Superior temporal gyrus (tissue), 1 donor: ENCODE data around the gene MLC1.

Source experiments
- DNase-seq: peaks from one replicate; pipeline ENCODE4 v3.0.0-alpha.2; 2016; ENCODE audit errors: extremely low spot score

MLC1 gene

DNA sequence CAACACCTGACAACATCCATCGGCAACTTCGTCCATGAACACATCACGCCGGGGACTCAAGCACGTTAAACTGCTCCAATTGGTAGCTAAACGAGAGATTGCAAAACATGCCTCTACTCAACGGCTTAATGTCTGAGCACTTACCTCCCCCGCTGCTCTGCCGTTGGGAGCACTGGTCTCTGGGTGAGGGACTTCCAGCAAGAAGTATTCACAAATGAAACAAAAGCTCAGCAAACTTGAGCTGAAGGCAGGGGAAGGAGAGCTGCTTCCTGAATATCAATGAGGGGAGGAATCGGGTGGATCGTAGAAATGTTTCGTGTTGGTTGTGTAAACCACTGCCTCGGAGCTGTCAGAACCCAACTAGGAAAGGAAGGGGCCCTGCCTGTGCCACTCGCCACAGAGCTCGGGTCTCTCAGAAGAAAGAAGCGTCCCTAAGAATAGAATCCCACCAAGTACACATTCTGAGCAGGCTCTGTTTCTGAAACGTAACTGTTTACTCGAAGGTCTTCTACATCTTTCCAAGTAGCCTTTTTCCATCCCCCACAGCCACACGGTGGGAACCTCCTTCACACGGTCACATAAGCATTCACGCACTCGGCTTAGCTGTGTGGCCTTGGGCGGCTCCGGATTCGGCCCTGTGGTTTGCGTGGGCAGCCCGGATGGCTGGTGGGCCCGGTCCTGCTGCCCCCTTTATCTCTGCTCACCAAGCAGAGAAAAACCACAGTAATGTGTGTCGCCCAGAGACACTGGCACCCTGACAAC is at the start of gene MLC1:
Gene MLC1 (minus strand): TSS at position 216 of the 762 bp plus-strand sequence. CDS start 524 bp downstream, outside the sequence.
- DNase-seq = peak; percentile 25

DNA sequence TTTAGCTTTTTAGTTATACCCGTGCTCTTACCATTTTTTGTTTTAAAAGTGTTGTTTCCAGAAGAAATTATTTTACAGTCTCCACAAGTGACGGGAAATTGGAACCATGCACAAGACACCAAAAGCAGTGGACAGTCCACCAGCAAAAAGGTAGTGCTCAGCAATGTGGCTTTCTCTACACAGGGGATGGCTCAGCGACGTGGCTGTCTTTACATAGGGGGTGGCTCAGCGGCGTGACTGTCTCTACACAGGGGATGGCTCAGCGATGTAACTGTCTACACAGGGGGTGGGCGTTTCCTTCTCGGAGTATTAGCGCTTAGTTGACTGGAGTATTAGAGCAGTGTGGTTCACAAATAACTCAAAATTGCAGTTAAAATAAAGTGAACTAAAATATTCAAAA is 49.3 kb upstream of the MLC1 start:
- DNase-seq = no peak

DNA sequence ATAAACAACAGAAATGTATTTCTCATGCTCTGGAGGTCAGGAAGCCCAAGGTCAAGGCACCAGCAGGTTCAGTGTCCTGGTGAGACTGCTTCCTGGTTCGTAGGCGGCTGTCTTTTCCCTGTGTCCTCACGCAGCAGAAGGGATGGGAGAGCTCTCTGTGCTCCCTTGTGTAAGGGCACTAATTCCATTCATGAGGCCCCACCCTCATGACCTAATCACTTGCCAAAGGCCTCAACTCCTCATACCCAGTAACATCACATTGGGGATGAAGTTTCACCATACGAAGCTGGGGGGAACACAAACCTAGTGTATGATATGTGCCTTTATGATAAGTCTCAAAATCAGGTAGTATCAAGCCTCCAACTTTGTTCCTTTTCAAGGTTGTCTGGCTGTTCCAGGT is 46.7 kb upstream of the MLC1 start:
- no peak for DNase-seq

DNA sequence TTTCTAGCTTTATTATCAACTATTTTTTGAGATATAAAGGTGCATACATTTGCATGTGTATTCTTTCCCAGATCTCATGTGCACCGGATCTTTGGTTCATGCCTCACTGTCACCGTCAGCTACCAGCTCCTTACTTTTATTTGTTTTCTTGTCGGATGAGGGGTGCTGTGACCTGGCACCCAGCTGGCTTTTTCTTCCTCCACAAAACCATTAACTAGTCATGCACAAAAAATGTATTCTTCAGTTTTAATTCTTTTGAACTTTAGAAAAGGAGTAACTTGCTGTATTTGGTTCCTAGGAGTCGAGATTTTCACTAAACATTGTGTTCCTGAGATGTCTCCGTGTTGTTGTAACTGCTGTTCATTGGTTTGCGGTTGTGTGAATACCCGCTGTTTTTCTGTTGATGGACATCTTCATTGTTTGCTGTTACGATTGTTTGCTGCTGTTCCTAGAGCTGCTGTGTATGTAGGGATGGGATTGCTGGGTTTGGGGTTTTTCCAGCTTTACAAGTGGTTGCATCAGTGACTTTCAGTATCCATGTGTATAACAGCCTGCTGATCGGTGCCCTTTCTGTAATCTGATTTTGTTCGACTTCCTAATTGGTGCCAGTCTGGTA is 44.0 kb upstream of the MLC1 start:
- DNase-seq = no peak

DNA sequence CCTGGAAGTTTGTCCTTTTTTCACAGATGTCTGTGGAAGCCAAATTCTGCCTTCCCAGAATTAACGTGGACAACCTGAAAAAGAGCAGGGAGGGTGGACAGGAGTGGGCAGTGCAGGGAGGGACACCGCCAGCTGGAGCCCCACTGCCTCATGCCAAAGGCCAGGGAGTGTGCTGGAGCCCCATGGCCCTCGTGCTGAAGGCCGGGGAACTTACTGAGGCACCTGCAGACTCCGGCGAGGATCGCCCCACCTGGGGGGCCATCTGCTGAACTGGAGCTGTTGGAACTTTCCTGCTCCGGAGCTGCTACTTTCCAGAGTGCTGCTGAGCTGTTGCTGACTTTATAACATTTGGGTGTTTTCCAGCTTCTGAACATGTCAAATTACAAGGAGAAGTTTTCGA is 39.8 kb upstream of the MLC1 start:
- DNase-seq = no peak

DNA sequence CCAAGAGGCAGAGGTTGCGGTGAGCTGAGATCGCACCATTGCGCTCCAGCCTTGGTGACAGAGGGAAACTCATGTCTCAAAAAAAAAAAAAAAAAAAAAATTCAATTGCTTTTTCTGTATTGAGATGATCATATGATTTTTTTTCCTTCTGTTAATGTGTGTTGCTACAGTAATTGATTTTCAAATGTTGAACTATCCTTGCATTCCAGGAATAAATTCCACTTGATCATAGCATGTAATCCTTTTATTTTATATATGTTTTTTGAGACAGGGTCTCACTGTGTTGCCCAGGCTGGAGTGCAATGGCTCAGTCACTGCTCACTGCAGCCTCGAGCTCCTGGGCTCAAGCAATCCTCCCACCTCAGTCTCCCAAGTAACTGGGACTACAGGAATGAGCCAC is 37.9 kb upstream of the MLC1 start:
- no peak for DNase-seq

DNA sequence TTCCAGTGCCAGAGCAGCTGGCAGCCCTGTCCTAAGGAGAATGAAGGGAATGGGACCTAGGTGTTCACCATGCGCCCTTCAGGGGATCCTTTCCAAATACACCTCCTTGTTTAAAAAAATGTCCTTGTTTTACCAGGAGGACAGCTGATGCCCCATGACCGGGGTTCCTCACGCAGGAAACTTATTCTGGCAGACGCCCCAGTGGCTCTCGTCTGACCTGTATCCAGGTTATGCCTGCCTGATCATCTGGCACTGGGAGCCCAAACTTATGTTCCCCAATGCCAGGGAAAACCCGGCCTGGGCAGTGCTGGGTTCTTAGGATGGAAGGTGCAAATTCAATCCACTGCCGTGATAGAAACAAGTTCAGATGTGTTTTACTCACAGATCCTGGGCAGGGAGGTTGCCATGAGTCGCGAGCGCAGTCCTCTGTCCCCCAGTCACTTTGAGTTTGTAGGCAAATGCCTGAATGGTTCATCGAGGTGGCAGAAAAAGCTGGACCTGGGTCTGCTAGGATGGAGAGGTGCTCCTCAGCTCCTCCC is 36.0 kb upstream of the MLC1 start:
- DNase-seq = no peak

DNA sequence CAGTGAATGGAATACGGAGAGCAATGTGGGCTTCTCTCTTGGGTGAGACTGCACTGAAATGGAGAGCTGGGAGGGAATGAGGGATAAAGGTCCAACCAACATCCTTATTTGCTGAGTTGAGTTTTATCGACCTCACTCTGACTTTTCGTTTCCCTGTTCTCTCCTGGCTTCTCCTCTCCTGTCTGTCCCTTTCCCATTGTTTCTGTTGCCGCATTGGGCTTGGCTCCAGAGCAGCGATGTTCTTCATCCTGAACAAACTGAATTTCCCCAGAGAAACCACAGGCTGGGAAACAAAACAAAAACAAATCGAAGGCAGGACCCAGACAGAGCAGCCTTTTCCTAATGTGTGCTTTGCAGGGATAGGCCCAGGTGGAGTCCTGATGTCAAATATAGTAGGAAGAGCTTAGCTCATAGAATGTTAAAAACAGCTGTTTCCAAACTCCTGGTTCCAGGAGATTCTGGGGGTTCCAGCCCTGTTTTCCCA is 34.6 kb upstream of the MLC1 start:
- DNase-seq = no peak

DNA sequence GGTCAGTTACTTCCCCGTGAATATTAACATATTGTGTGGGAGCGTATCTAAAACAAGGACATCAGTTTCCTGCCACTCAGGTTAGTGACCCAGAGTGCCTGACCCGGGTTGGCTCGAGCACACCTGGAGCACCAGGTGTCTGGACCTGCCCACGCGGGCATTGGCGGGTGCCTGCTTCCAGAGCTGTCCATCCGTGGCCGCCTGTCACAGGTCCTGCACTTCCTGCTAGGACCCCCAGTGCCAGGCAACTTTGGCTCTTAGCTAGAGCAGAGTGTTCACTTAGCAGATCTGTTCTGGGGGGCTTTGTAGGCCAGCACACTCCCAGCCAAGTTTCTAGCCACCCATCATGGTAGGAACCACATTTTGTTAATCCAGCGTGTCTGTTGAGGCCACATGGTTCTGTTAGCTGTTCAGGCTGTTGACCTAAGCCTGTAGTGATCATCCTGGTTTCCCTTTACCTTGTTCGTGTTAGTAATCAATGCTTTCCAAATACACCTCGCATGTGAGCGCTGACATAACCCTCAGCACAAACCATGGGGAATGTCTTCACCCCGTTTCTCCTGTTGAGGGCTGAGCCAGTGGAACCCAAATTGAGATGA is 34.0 kb upstream of the MLC1 start:
- DNase-seq = no peak

DNA sequence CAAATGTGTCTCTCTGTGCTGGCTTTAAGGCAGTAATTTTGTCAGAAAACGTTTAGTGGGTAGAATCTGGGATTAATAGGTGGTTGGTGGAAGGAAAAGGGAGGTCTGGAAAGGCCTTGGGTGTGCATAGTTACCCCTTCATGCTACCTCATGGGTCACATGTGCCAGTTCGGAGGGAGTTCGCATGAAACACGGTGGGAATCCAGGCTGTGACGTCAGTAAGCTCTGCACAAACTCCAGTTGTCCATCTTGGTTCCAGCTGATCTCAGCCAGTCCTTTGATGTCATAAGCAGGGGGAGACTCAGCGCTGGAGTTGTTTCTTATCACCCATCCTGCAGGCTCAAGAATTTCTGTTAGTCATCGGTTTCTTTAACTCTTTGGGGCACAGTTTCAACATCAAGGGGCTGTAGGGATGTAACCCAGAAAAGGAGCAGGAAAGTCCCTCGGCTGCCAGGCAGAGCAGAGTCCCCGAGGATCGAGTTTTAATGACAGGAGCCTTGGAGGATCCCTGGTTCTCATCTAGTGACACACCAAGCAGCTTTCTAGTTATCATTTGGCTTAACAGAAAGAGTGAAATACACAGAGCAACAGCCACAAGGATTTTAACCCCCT is 33.4 kb upstream of the MLC1 start:
- DNase-seq = no peak

DNA sequence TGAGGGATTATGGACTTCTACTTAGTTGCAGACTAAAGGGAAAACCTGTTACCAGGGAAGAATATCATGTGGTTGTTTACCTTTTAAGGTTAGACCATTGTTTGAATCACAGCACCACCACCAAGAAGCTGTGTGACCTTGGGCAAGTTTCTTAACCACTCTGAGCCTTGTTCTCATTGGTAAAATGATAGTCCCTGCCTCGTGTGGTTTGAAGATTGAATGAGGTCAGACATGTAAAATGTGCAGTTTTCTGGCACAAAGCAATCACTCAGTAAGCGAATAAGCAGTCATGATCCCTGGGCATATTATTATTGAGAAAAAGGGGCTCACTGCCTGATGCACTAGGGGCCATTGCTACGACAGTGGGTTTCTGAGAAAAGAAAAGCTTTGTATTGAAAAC is 32.9 kb upstream of the MLC1 start:
- DNase-seq = no peak

DNA sequence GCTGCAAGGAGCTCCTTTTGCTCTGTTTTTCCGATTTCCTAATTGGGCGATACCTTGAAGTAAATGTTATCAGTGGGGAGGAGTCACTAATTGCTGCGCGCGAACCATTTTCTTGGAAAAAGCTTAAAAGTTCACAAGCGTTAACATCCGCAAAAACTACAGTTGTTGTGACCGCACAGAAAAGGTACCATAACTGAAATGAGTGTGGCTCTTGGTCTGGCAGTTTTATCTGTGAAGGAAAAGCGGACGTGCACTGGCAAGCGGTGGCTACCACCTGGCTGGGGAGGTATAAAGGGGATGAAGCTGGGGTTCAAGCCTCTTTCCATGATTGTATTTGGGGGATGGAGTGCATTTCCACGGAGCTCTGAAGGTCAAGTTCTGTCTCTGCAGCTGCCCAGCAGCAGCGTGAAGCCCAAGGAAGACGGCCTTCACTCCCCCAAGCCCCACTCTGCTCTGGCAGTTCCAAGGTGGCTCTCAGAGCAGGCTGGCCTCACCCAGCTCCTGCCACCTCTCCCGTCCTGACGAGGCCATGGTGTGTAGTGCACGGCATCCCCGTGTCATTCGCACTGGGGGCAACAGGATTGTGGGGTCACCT is 32.0 kb upstream of the MLC1 start:
- DNase-seq = no peak

DNA sequence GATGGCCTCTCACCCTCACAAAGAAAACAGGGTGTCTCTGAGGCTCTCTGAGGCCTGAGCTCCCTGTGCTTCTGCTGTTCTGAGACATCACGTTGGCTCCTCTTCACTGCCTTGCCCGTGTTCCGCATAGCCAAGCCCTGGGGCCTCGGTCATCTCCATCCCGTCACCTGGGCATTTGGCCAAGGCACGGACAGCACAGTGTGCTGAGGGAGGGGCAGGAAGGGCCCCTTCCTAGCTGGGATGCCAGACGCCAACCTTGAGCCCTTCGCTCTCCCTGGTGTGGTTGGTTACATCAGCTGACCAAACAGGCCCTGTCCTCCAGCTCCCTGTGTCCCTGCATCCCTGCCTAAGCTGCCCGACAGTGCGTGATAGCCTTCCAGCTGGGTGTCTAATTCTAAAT is 30.5 kb upstream of the MLC1 start:
- DNase-seq = no peak

DNA sequence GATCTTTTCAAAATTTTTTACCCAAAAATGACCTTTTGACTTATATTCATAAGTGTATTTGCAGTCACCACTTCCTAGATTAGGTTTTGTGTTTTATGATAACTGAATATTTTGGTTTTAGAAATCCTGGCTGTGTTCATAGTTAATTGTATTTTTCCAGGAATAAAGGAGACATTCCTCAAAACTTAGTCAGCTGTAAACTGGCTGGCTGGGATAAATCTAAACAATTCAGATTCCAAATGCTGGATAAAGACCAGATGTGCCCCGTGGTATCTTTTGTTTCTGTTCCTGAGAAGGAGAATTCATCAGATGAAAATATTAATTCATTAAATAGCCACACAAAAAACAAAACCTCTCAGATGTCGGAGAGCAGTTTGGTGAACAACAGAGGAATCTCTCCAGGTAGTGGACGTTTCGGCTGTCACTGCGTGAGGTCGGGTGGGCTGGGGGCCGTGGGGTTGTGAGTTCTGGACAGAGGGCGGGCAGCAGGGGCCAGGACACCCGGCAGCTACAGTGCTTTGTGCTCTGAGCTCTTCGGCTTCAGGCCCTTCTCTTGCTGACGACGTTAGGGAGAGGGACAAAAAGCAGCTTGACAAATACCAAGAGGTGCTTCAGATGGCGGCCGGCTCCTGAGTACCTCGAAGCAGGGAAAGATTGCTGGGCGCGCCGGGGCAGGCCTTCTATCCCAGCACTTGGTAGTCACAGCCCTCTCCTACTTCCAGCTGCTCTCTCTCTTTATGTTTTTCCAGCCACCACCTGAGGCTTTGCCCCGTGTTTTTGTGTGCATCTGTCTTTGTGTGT is 29.2 kb upstream of the MLC1 start:
- DNase-seq = no peak

DNA sequence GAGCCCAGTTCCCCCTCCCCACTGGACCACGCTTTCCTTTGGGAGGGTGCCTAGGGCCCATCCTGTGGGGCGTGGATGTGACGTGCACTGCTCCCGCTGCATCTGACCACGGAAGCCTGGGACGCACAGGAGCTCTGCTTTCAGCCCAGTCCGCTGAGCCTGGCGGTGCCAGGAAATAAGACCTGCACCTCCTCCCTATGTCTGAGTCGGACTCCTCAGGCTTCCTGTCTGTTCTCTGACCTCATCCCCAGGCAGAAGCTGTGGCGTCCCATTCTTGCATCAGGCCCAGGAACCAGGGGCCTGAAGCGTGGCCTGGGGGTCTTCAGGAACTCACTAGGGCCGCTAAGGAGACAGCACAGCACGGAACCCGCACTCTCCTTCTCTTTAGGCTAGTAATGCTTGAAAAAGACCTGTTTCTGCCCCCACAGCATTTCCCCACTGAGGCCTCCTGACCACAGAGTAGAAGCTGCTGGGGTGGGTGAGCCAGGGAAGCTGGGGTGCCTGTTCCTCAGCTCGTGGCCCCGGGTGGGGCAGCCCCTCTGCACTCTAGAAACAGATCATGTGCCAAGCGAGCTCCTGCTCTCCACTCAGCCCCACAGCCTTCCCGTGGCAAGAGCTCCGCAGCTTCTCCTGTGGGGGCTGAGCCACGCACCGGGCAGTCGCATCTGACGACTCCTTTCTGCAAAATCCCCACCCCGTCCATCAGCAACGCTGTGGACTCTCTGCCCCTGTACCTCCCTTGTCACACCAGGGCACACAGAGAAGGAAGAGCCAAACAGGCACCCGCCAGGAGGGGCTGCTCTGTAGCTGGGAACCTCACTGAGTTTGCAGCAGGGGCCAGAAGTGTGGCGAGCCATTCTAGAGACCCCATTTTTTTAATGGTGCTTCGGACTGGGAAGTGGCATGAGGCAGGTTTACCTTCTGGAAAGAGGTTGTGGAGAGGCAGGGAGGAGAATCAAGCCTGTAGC is 27.2 kb upstream of the MLC1 start:
- DNase-seq = no peak

DNA sequence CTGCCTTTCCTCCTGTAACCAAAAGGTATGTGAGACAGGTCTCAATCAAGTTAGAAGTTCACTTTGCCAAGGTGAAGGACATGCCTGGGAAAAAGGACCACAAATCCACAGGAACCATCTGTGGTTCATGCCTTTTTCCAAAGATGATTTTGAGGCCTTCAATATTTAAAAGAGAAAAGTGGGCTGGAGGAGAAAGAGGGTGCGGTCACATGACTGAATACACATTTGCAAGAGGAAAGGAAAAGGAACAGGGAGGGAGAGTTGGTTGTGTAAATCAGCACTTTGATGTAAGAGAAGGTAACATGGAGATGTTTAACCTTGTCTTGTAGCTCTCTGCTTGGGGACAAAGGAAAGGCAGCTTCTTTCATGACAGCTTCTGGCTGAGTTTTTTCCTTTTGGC is 25.8 kb upstream of the MLC1 start:
- DNase-seq = no peak

DNA sequence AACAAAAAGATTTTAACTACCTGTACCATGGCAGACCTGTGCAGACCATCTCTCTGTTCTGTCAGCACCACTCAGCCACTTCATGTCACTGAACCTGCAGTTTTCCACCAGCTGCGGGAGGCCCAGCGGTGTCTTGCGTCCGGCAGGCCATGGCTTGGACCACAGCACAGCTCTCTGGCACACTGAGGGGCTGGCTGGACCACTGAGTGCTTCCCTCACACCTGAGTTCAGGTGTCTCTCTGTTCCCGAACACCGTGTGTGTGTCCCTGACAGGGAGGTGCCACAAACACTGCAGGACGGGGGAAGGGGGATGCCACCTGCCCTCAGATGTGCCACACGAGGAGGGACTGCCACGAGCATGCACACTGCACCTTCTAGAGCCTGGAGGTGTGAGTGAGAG is 22.3 kb upstream of the MLC1 start:
- no peak for DNase-seq

DNA sequence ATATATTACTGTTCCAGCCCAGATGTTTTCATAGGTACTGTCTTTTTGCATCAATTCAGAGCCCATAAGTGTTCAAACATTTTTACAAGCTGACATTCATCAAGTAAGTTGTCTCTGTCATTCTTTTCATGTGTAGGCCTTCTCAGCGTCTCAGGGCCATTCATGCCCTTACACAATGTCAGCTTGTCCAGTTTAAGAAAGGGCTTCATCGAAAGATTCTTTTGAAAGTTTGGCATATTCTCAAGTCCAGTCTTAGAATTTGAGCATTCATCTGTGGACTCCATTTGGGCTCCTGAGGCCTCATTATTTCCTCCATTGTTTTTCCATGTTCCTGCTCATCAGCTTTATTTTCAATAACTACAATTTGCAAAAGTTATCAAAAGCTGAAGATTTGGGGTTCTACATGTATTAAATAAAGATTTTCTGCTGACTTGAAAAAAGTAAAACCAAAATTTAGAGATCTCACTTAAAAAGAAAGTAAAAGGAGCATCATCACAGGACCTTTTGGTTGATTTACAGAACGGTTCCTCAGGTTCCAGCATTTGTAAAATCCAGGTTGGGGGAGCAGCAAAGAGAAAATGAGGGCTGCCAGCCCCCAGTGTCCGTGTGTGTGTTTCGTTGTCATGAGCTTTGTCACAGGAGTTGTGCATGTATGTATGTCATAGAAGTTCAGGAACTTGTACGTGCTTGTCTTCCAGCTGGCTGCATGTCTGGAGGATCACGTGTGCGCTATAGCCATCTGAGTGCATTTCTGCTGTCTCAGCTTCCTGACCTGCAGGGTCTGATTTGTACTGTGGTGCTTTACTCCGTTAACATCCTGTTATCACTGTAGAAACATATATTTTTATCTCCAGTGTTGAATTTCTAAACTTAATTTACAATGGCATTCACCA is 20.2 kb upstream of the MLC1 start:
- DNase-seq = no peak

DNA sequence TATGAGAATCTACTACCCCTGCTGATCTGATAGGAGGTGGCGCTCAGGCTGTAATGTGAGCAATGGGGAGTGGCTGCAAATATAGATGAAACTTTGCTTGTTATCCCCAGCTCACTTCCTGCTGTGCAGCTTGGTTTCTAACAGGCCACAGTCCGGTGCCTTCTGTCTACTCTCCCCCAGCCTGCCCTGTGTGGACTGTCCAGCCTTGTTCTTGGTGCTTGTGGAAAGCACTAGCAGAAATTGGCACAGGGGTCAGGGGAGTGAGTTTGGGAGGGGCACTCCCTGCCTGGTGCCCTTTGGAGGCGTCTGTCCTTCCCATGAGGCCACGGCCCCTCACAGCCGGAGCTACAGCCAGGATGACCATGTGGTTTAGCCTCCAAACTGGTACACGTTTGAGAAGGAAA is 18.9 kb upstream of the MLC1 start:
- DNase-seq = no peak
